HG02981 (cell line): ENCODE data around the gene RPL7L1.
A peak's percentile ranks its signal among the peaks of the same experiment; 100 is the strongest.

Source experiments
- ATAC-seq: cut with Tn5 transposase; IDR thresholded peaks from one replicate; pipeline ENCODE4 v1.9.1; 2021; ENCODE audit warnings: mild to moderate bottlenecking, moderate library complexity; ENCODE audit not compliant: unreplicated experiment

Gene RPL7L1

DNA sequence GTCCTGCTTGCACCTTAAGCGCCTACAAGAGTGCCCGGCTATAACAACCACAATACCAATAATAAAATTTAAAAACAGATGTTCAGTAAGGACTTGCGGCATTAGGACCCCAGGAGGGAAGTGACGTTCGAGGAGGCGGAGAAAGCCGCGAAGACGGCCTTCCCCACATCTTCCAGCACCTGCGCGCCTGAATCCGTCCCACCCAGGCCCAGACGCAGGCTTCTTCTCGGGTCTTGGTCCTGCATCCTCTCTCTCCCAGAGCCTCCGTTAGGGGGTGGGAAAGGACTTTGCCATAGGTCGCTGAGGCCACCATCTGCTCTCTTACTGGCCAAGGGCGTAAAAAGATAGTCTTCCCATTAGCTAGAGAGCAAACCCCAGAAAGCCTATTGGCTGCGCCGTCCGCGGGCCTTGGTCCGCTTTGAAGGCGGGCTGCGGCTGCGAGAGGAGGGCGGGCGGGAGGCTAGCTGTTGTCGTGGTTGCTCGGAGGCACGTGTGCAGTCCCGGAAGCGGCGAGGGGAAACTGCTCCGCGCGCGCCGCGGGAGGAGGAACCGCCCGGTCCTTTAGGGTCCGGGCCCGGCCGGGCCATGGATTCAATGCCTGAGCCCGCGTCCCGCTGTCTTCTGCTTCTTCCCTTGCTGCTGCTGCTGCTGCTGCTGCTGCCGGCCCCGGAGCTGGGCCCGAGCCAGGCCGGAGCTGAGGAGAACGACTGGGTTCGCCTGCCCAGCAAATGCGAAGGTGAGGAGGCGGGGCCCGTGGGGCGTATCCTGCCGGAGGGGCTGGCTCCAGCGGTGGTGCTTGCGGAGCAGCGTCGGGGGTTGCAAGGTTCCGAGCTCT is 49.8 kb downstream of the RPL7L1 start, which contains the start of gene CNPY3:
TSS of gene CNPY3 (plus strand) at position 495 of the 835 bp plus-strand sequence. CDS start at position 586, 91 bp downstream.
- ATAC-seq: peak; percentile 80

DNA sequence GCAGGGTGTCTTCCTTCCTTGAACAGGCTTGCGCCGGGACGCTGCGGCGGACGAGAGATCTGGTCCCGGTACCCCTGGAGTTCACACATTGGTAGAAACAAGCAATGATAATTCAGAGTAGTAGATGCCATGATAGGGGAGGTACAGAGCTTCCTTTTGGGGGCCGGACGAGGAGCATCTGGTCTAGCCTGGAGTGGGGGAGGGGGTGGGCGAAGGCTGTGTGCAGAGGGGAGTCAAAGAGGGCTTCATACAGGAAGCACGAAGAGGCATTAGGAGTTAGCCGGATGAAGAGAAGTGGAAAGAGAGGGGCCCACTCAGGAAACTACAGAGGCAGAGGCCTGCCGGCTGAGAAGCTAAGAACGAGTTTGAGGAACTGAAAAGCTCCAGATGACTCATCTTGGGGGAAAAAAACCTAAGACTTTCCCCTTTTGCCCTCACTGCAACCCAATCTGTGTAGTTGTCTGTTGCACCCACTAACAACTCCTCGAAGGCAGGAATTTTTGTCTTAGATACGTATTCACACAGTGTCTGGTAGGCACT is 50.5 kb downstream of the RPL7L1 start:
- ATAC-seq: peak; percentile 50

DNA sequence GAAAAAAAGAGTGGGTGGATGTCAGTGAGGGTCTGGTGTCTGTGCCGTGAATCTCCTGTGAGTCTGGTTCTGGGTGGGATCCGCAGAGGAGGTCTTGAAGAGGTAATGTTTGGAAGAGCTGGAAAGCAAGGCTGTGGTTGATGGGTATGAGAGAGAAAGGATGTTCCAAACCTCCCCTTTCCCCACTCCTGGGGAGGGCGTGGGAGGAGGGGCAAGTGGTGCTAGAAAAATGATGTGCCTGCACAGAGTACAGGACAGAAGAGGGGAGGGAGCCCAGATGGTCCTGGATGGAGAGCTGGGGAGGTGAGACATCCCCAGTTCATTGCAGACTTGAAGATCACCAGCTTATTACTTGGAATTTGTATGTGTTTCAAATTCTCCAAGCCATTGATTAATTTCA is 53.0 kb downstream of the RPL7L1 start:
- no peak for ATAC-seq

DNA sequence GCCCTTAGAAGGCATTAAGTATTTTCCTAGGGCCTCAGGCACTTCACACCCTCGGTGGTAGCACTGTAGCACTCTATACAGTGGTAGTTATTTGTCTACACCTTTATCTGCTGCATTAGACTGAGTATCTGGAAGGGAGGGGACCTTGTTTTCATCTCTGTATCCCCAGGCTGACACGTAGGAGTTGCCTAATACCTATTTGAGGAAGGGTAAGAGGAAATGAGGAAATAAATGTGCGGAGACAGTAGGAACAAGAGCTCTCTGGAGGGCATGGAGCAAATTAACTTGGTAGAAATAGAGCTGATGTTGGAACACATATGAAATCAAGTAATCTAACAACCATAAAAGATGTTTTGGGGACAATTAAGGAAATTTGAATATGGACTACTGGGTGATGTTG is 53.8 kb downstream of the RPL7L1 start:
- ATAC-seq: no peak

DNA sequence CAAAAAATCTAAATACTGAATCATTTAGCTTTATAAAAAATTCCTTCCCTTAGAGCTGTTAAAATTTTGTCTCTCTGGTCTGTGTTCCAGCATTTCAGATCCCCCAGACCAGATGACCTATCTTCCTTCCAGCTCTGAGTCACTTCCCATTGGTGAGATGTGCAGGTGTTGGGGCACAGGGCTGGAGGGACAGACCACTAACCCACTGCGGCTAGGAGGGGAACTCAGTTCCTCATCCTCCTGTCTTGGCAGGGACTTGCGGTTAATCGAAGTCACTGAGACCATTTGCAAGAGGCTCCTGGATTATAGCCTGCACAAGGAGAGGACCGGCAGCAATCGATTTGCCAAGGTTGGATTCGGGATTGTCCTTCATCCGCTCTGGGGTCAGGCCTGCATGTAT is 55.9 kb downstream of the RPL7L1 start:
- no peak for ATAC-seq

DNA sequence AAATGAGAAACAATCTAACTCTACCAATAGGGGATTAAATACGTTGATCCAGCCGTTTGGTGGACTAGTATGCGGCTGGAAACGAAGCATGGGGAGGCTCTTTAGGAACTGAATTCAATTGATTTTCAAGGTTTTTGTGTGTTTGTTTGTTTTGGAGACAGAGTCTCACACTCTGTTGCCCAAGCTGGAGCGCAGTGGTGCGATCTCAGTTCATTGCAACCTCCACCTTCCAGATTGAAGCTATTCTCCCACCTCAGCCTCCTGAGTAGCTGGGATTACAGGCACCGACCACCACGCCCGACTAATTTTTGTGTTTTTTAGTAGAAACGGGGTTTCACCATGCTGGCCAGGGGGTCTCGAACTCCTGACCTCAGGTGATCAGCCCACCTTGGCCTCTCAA is 57.0 kb downstream of the RPL7L1 start:
- ATAC-seq: no peak

DNA sequence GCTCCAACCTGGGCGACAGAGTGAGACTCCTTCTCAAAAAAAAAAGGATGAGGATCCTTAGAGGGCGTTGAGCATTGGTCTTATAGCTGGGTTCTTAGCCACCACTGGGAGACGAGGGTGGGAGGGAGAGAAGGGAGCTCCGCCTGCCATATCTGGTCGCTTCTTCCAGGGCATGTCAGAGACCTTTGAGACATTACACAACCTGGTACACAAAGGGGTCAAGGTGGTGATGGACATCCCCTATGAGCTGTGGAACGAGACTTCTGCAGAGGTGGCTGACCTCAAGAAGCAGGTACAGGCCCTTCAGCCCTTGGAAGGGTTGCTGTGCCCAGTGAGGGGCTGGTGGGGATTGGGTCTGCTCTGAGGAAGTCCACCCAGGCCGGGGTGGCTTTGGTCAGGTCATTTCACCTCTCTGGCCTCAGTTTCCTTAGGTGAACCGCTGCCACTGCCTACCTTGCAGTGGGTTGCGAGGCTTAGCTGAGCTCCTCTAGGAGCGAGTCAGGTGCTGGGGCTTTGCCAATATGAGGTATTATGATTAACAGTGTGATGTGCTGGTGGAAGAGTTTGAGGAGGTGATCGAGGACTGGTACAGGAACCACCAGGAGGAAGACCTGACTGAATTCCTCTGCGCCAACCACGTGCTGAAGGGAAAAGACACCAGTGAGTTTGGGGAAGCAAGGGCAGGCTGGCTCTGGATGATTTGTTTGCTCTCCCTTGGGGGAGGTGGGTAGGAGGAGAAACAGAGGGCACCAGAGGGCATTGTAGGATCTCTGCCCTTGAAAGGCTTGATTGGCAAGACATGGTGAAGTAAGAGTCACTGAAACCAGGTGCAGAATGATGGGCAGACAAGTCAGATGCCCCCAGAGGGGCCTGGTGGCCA is 58.4 kb downstream of the RPL7L1 start:
- ATAC-seq: no peak

DNA sequence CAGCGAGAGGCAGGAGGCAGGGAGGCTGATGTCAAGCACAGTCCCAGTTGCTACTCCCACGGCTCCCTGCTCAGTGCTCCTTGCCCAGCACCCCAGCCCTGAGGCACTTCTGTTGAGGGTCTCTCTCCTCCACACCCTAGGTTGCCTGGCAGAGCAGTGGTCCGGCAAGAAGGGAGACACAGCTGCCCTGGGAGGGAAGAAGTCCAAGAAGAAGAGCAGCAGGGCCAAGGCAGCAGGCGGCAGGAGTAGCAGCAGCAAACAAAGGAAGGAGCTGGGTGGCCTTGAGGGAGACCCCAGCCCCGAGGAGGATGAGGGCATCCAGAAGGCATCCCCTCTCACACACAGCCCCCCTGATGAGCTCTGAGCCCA is 59.0 kb downstream of the RPL7L1 start:
- no peak for ATAC-seq

DNA sequence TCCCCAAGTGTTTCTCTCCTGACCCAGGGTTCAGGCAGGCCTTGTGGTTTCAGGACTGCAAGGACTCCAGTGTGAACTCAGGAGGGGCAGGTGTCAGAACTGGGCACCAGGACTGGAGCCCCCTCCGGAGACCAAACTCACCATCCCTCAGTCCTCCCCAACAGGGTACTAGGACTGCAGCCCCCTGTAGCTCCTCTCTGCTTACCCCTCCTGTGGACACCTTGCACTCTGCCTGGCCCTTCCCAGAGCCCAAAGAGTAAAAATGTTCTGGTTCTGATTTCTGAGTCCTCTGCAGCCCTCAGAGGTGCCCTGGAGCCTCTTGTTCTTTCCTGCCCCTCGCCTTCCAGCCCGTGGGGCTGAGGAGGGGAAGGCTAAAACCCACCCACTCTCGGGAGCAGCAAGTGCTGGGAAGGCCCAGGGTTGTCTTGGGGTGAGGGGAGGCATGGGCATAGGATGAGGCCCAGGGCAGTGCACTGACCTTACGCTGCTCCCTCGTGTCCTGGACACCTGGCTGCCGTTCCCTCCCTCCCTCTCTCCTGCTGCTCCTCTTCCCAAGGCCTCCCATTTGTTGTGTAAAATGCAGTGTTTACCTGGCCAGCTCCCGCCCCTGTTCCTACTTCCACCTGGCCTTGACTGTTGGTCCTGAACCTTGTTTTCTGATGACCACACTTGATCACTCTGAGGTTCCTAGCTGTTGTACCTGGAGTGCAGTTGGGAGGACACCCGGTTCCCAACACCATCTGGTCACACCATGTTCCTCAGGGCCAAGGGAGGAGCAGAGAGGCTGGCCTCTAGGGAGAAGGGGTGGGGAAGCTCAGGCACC is 59.8 kb downstream of the RPL7L1 start:
- no peak for ATAC-seq
